ENCODE results near the gene NDST3.

NDST3 gene

GRCh38 chr4:118034053-118034785 is at the start of gene NDST3:
Gene NDST3, plus strand, starts transcription at chr4:118034486. Its CDS starts 19,425 bp downstream, at chr4:118053911.
- DNase-seq (ENCODE audit: low read depth in 2 of 2), result no peak

GRCh38 chr4:117986321-117986720 is 48.0 kb upstream of the NDST3 start:
- no peak for DNase-seq (ENCODE audit: low read depth in 2 of 2)

- DNase-seq (ENCODE audit: low read depth in 2 of 2), result no peak
Observed at GRCh38 chr4:117987464-117987863, 46.8 kb upstream of the NDST3 start.

GRCh38 chr4:117996891-117997290 is 37.4 kb upstream of the NDST3 start:
- no peak for DNase-seq (ENCODE audit: low read depth in 2 of 2)

GRCh38 chr4:118004088-118004487 is 30.2 kb upstream of the NDST3 start:
- no peak for DNase-seq (ENCODE audit: low read depth in 2 of 2)

GRCh38 chr4:118005883-118006282 is 28.4 kb upstream of the NDST3 start:
- DNase-seq (ENCODE audit: low read depth in 2 of 2), result no peak

- DNase-seq (ENCODE audit: low read depth in 2 of 2), result no peak
Observed at GRCh38 chr4:118012142-118012541, 22.1 kb upstream of the NDST3 start.

- DNase-seq (ENCODE audit: low read depth in 2 of 2), result no peak
Observed at GRCh38 chr4:118014831-118015230, 19.5 kb upstream of the NDST3 start.

GRCh38 chr4:118018381-118019145 is 15.7 kb upstream of the NDST3 start:
- no peak for DNase-seq (ENCODE audit: low read depth in 2 of 2)

- no peak for DNase-seq (ENCODE audit: low read depth in 2 of 2)
Observed at GRCh38 chr4:118026806-118027205, 7.5 kb upstream of the NDST3 start.

- DNase-seq (ENCODE audit: low read depth in 2 of 2), result no peak
Observed at GRCh38 chr4:118029224-118029623, 5.1 kb upstream of the NDST3 start.

- no peak for DNase-seq (ENCODE audit: low read depth in 2 of 2)
Observed at GRCh38 chr4:118032691-118033090, 1.6 kb upstream of the NDST3 start.

GRCh38 chr4:118033148-118034052 is 886 bp upstream of the NDST3 start:
- no peak for DNase-seq (ENCODE audit: low read depth in 2 of 2)

GRCh38 chr4:118035309-118035708 is 1.0 kb downstream of the NDST3 start:
- DNase-seq (ENCODE audit: low read depth in 2 of 2), result no peak

GRCh38 chr4:118036336-118036735 is 2.0 kb downstream of the NDST3 start:
- no peak for DNase-seq (ENCODE audit: low read depth in 2 of 2)

GRCh38 chr4:118037955-118038354 is 3.7 kb downstream of the NDST3 start:
- no peak for DNase-seq (ENCODE audit: low read depth in 2 of 2)

GRCh38 chr4:118046323-118046722 is 12.0 kb downstream of the NDST3 start:
- no peak for DNase-seq (ENCODE audit: low read depth in 2 of 2)

- no peak for DNase-seq (ENCODE audit: low read depth in 2 of 2)
Observed at GRCh38 chr4:118047043-118047442, 12.8 kb downstream of the NDST3 start.

GRCh38 chr4:118058955-118059354 is 24.7 kb downstream of the NDST3 start:
- DNase-seq (ENCODE audit: low read depth in 2 of 2), result no peak

GRCh38 chr4:118059397-118059796 is 25.1 kb downstream of the NDST3 start:
- no peak for DNase-seq (ENCODE audit: low read depth in 2 of 2)

GRCh38 chr4:118076958-118077766 is 42.9 kb downstream of the NDST3 start:
- DNase-seq (ENCODE audit: low read depth in 2 of 2), result no peak
